Stimulated activated naive B cell treated with anti-CD40 and anti-IgM and Interleukin-4, amounts not matched to agents 10 μg/mL and 1 μg/mL and 100 μg/mL, for 72 hours (primary cell): Measurements from ENCODE around the gene FGFR3.
A peak's percentile ranks its signal among the peaks of the same experiment; 100 is the strongest.
"Not testable (repeated sequence)": the region's sequence is repeated elsewhere in the genome, so short reads cannot be mapped to it uniquely, and the experiment has no call there.

Source experiments
- ATAC-seq, 2 donors: fragments of 150-1000 bp; cut with Tn5 transposase; replicated peaks; 2 replicates each; pipeline ENCODE4 v1.10.0; 2021; ENCODE audit warnings: moderate library complexity in 1 of 2
- DNase-seq: peaks from one replicate; pipeline ENCODE4 v3.0.0; 2021
- H3K27ac Mint-ChIP-seq: one replicate; pipeline ENCODE4 v1.8.0; 2022; ENCODE audit warnings: mild to moderate bottlenecking, mixed read lengths
- H3K27me3 Mint-ChIP-seq, 2 donors: one replicate each; pipeline ENCODE4 v1.8.0; 2022; ENCODE audit warnings: mixed read lengths in 2 of 2
- H3K36me3 Mint-ChIP-seq, 2 donors: one replicate each; pipeline ENCODE4 v1.8.0; 2022; ENCODE audit warnings: mixed read lengths in 2 of 2, mild to moderate bottlenecking in 1 of 2
- H3K4me1 Mint-ChIP-seq, 2 donors: one replicate each; pipeline ENCODE4 v1.8.0; 2022; ENCODE audit warnings: mixed read lengths in 2 of 2, mild to moderate bottlenecking in 1 of 2
- H3K4me3 Mint-ChIP-seq, 2 donors: one replicate each; pipeline ENCODE4 v1.8.0; 2022; ENCODE audit warnings: mild to moderate bottlenecking in 2 of 2, mixed read lengths in 2 of 2, moderate library complexity in 1 of 2
- H3K9me3 Mint-ChIP-seq, 2 donors: one replicate each; pipeline ENCODE4 v1.8.0; 2022; ENCODE audit warnings: mixed read lengths in 2 of 2, mild to moderate bottlenecking in 1 of 2

Gene FGFR3

DNA sequence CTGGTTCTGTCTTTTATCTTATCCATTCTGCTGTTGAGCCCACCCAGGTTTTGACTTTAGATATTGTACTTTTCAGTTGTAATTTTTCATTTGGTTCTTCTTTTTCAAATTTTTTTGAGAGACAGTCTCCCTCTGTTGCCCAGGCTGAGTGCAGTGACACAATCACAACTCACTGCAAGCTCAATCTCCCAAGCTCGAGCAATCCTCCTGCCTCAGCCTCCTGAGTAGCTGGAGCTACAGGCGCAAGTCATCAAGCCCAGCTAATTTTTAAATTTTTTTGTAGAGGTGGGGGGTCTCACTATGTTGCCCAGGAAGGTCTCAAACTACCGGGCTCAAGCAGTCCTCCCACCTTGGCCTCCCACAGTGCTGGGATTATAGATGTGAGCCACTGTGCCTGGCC lies 37.1 kb downstream of the FGFR3 start:
- Mint-ChIP-seq H3K9me3 (peaks cover 0 to 2% of the 10 kb centered on the region in 2 donors), H3K27ac (no peak overlapping the region), H3K36me3 (peaks cover 60 to 65% of the 10 kb centered on the region in 2 donors), H3K4me3 (no peak overlapping the region), H3K27me3 (no peaks in the 10 kb centered on the region), H3K4me1 (peaks cover 29 to 49% of the 10 kb centered on the region in 2 donors)
- ATAC-seq (no peak), DNase-seq (no peak)

DNA sequence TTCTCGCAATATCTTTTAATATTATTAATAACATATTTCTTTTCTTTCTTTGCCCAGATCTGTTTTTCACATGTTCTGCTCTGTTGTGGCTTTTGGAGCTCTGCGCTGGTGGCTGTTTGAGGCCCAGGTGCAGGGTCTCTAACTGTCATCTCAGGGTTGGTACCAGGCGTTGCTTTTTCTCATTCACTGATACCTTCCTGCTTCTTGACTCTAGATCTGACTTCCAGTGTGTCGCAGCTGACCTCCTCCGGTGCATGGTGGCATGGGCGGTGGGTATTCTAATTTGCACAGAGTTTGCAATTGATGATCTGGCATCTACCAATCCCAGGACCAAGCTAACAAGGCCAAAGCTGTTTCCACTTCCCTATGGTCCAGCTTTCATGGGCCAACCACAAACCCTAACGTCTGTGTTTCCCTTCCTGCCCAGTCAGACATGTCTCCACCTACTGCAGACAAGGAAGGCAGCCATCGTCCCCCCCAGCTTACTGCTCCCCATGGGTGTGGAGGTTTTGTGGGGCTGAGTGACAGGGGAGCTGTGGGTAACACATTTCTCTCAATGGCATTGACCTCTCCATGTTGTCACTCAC lies 37.6 kb downstream of the FGFR3 start:
- ATAC-seq (peak; percentile 33 to 58), DNase-seq (no peak)
- H3K36me3 Mint-ChIP-seq, result peaks cover 56 to 61% of the 10 kb centered on the region in 2 donors
- H3K4me3 Mint-ChIP-seq, result no peak overlapping the region
- H3K27ac Mint-ChIP-seq, result peak overlapping the region; percentile 68
- no peaks in the 10 kb centered on the region for H3K27me3 Mint-ChIP-seq
- H3K9me3 Mint-ChIP-seq, result peaks cover 0 to 2% of the 10 kb centered on the region in 2 donors
- peaks cover 29 to 50% of the 10 kb centered on the region in 2 donors for H3K4me1 Mint-ChIP-seq

DNA sequence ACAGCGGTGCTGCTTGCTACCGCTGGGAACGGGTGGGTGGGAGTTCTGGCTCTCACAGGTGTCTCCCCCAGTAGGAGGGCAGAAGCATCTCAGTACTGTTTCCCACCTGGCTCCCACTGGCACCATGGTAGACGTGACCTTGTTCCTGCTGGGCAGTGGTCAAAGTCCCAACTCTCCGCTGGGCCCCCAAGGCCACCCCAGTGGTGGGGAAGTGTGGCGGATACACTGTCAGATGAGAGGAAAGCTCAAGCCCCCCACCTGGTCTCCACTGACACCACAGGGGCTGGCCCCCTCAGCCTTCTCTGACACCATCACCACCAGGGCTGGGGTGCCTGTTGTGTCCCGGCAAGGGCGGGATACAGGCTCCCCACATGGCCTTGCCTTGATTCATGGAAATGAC lies 38.2 kb downstream of the FGFR3 start:
- no peaks in the 10 kb centered on the region for H3K27me3 Mint-ChIP-seq
- H3K9me3 Mint-ChIP-seq, result peaks cover 0 to 2% of the 10 kb centered on the region in 2 donors
- ATAC-seq (no peak), DNase-seq (no peak)
- no peak overlapping the region for H3K4me3 Mint-ChIP-seq
- peaks cover 29 to 50% of the 10 kb centered on the region in 2 donors for H3K4me1 Mint-ChIP-seq
- peaks cover 51 to 57% of the 10 kb centered on the region in 2 donors for H3K36me3 Mint-ChIP-seq
- H3K27ac Mint-ChIP-seq, result no peak overlapping the region

DNA sequence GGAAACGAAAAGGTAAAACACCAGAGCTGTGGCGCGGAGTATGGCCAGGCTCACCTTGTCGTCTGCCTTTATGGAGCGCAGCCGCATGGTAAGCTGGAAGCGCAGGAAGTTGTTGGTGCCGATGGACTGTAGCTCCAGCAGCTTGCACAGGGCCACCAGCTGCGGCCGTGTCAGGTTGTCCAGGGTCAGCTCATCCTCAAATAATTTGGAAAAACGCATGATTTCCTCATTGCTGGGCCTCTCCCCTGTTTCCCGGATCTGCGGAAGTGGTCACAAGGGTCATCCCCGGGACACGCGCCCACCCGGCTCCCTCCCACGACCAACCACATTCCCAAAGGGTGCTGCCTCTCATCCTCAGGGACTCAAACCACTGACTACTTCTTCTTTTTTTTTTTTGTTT lies 39.6 kb downstream of the FGFR3 start:
- ATAC-seq, result no peak

DNA sequence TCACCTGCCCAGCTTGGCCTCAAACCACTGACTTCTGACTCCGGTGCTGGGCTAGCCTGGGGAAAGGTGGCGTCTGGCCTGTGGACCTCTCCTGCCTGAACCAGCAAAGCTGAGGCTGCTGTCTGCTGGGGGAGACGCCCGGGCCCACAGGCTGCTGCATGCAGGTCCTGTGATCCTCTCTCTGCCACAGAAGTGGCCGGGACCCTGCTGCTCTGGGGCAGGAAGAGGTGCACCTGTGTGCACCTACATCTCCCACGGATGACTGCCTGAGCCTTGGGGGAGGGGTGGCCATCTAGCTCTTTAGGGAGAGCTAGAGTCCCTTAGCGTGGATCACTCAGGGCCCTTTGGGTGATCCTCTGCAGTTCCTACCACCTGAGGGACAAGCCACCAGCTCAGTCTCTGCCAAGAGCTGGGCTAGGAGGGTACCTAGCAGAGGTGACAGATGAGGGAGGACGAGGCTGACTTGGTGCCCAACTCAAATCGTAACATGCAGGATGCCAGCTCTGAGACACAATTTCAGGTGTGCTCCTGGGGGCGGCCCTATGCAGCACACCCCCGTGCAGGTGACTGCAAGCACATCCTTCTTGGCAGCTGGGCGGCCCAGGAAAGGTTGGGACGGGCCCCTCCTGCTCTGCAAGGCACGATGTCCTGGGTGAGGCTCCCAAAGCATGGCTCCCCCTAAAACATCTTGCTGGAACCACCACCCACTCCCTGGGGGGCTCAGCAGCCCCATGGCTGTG lies 40.4 kb downstream of the FGFR3 start:
- peak; percentile 1 to 2 for ATAC-seq
- Mint-ChIP-seq H3K9me3 (peaks cover 0 to 2% of the 10 kb centered on the region in 2 donors), H3K27me3 (no peaks in the 10 kb centered on the region), H3K4me3 (peak overlapping the region; percentile 59 to 62), H3K27ac (peak overlapping the region; percentile 91), H3K36me3 (peaks cover 51 to 59% of the 10 kb centered on the region in 2 donors), H3K4me1 (peaks cover 29 to 50% of the 10 kb centered on the region in 2 donors)
- DNase-seq, result no peak

More for the DNA sequence above, 39.6 kb downstream of the FGFR3 start:
- Mint-ChIP-seq H3K36me3 (peaks cover 47 to 56% of the 10 kb centered on the region in 2 donors), H3K9me3 (peaks cover 0 to 2% of the 10 kb centered on the region in 2 donors), H3K27me3 (no peaks in the 10 kb centered on the region), H3K4me3 (no peak overlapping the region), H3K27ac (peak overlapping the region; percentile 75), H3K4me1 (peaks cover 29 to 50% of the 10 kb centered on the region in 2 donors)
- DNase-seq, result no peak

DNA sequence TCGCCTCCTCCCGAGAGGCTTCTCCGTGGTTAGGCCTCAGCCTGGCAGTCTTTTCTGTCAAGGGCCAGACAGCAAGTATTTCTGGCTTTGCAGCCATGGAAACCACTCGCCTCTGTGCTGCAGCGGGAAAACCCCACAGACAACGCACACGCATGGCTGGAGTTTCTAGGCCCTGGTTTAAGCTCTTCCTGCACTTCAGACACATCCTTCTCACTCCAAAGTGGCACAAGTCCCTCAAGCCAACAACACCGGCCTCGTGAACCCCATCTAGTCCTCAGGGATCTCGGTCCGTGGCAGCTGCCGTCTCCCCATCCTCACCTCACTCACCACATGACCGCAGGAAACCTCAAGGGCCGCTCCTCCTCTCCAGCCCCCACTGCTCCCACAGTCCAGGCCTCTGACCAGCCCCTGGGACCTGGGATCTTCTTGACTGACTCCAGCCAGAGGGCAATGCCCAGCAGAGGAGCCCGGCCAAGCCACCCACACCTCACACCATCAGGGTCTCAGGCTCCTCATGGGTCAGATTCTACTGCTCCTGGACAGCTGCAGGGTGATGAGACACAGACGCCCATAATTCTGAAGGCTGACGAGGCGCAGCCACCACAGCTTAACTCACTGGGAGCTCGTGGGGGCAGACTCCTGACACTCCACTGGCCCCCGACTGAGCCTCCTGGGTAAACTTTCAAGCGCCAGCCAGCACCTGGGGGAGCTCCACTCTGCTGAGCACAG lies 41.1 kb downstream of the FGFR3 start:
- peak; percentile 59 for DNase-seq
- peaks cover 56 to 65% of the 10 kb centered on the region in 2 donors for H3K36me3 Mint-ChIP-seq
- H3K9me3 Mint-ChIP-seq, result peaks cover 0 to 2% of the 10 kb centered on the region in 2 donors
- peaks cover 29 to 50% of the 10 kb centered on the region in 2 donors for H3K4me1 Mint-ChIP-seq
- peak; percentile 92 to 96 for ATAC-seq
- peak overlapping the region; percentile 91 for H3K27ac Mint-ChIP-seq
- peak overlapping the region; percentile 59 to 62 for H3K4me3 Mint-ChIP-seq
- H3K27me3 Mint-ChIP-seq, result no peaks in the 10 kb centered on the region

GRCh38 chr4:1835836-1836235 lies 42.7 kb downstream of the FGFR3 start:
- not testable (repeated sequence) for ATAC-seq, H3K27ac Mint-ChIP-seq, H3K27me3 Mint-ChIP-seq, H3K9me3 Mint-ChIP-seq, H3K4me3 Mint-ChIP-seq, DNase-seq
- Mint-ChIP-seq H3K36me3 (peaks cover 46 to 51% of the 10 kb centered on the region in 2 donors), H3K4me1 (peaks cover 26 to 35% of the 10 kb centered on the region in 2 donors)

DNA sequence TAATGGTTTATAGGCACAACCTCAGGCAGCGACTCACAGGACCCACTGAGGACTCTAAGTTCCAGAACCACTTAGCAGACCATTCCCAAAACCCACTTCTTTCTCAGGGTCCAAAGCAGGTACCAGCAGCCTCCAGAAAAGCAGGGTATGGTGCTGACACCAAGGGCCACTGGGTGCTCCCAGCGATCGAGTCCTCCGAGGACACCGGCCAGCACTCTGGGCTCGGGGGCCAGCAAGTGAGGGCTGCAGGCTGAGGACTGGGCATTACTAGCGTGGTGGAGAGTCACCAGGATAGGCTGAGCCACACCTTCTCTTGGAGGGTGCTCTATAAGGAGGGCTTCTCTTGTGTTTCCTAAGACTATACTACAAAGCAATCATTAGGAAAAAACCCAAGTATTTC lies 43.6 kb downstream of the FGFR3 start:
- DNase-seq (no peak), ATAC-seq (no peak)
- peaks cover 21 to 29% of the 10 kb centered on the region in 2 donors for H3K4me1 Mint-ChIP-seq
- H3K9me3 Mint-ChIP-seq, result no peaks in the 10 kb centered on the region
- no peak overlapping the region for H3K27ac Mint-ChIP-seq
- no peak overlapping the region for H3K4me3 Mint-ChIP-seq
- peaks cover 46 to 49% of the 10 kb centered on the region in 2 donors for H3K36me3 Mint-ChIP-seq
- no peaks in the 10 kb centered on the region for H3K27me3 Mint-ChIP-seq

GRCh38 chr4:1837069-1837468 lies 44.0 kb downstream of the FGFR3 start:
- Mint-ChIP-seq H3K36me3 (peaks cover 44 to 49% of the 10 kb centered on the region in 2 donors), H3K4me3 (no peak overlapping the region), H3K27ac (peak overlapping the region; percentile 14), H3K4me1 (peaks cover 22 to 33% of the 10 kb centered on the region in 2 donors), H3K9me3 (no peaks in the 10 kb centered on the region), H3K27me3 (no peaks in the 10 kb centered on the region)
- ATAC-seq (no peak), DNase-seq (no peak)

GRCh38 chr4:1839282-1839681 lies 46.2 kb downstream of the FGFR3 start:
- H3K36me3 Mint-ChIP-seq, result peaks cover 46 to 54% of the 10 kb centered on the region in 2 donors
- H3K27ac Mint-ChIP-seq, result no peak overlapping the region
- no peaks in the 10 kb centered on the region for H3K27me3 Mint-ChIP-seq
- no peak for DNase-seq
- peaks cover 14 to 30% of the 10 kb centered on the region in 2 donors for H3K4me1 Mint-ChIP-seq
- no peaks in the 10 kb centered on the region for H3K9me3 Mint-ChIP-seq
- no peak overlapping the region for H3K4me3 Mint-ChIP-seq
- no peak for ATAC-seq

DNA sequence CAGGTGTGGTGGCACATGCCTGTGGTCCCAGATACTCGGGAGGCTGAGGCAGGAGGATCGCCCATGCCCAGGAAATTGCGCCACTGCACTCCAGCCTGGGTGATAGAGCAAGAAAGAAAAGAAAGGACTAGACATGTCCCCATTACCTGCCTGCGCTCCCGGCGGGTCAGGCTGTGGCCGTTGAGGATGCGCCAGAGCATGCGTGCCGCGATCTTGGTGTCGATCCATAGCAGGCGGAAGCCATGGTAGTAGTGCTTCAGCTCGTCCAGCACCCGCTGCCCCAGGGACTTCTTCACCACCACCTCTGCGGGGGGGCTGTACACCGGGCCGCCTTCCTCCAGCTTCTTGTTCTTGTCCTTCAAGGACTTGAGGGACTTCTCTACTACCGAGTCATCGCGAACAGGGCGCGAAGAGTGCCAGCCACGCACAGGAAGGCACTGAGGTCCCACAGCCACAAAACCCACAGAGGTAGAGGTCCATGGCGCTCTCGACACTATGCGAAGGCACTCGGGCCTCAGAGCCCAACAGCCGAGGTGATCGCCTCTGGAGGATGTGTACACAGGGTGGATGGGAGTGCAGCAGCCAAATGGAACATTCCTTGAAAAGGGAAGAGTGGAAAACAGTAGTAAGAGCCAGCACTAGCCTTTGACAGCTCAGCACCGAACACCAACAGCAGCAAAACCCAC lies 48.3 kb downstream of the FGFR3 start:
- Mint-ChIP-seq H3K27me3 (no peaks in the 10 kb centered on the region), H3K4me3 (no peak overlapping the region), H3K36me3 (peaks cover 43 to 51% of the 10 kb centered on the region in 2 donors), H3K9me3 (no peaks in the 10 kb centered on the region), H3K4me1 (peaks cover 10 to 19% of the 10 kb centered on the region in 2 donors), H3K27ac (no peak overlapping the region)
- DNase-seq (no peak), ATAC-seq (no peak)

- ATAC-seq (no peak), DNase-seq (no peak)
- peaks cover 12 to 24% of the 10 kb centered on the region in 2 donors for H3K4me1 Mint-ChIP-seq
- H3K9me3 Mint-ChIP-seq, result no peaks in the 10 kb centered on the region
- H3K36me3 Mint-ChIP-seq, result peaks cover 47 to 54% of the 10 kb centered on the region in 2 donors
- H3K4me3 Mint-ChIP-seq, result no peak overlapping the region
- H3K27ac Mint-ChIP-seq, result no peak overlapping the region
- no peaks in the 10 kb centered on the region for H3K27me3 Mint-ChIP-seq
These were observed 48.8 kb downstream of the FGFR3 start for GRCh38 chr4:1841887-1842210.

DNA sequence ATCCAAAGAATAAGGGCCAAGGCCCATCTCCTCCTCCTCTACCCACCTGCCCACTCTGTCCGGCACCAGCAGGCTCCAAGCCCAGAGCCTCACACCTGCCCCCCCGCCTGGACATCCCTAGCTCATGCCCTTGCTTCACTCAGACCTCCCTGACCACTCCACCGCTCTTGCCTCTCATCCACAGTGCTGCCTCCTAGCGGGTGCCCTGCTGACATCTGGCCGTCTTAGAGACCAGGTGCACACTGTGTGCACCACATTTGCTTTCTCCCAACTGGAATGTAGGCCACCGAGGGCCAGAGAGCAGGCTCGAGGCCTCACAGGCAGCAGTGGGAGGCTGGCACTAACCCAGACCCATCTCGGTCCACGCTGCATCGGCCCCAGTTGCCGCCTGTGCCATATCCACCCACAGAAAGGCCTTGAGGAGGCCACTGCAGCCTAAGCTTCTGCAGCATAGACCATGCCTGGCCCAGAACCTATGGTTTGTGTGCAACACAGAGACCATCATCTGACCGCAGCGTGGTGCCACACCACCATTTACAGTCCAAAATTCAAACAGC lies 49.3 kb downstream of the FGFR3 start:
- Mint-ChIP-seq H3K27ac (no peak overlapping the region), H3K9me3 (no peaks in the 10 kb centered on the region), H3K4me1 (peaks cover 13 to 29% of the 10 kb centered on the region in 2 donors), H3K36me3 (peaks cover 46 to 56% of the 10 kb centered on the region in 2 donors), H3K27me3 (no peaks in the 10 kb centered on the region), H3K4me3 (no peak overlapping the region)
- DNase-seq (no peak), ATAC-seq (no peak)

DNA sequence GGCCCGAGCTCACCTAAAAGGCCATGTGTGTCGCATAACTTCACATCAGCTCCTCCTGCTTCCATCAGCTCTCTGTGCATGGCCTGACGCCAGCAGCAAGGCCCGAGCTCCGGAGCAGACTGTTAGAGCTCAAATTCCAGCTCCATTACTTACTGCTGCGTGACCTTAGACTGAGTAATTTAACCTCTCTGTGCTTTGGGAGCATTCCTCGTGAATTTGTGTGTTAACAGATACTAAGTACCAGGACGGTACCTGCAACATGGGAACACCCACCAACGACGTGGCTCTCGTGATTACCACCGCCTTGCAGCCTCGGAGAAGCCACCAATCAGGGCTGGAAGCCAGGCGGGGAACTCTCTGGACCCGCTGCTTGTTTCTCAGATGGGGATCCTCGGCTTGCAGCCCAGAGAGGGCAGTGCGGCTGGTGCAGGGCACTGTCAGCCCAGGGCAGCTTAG lies 49.9 kb downstream of the FGFR3 start:
- Mint-ChIP-seq H3K9me3 (no peaks in the 10 kb centered on the region), H3K4me3 (no peak overlapping the region), H3K36me3 (peaks cover 47 to 57% of the 10 kb centered on the region in 2 donors), H3K4me1 (peaks cover 13 to 29% of the 10 kb centered on the region in 2 donors), H3K27ac (no peak overlapping the region), H3K27me3 (no peaks in the 10 kb centered on the region)
- ATAC-seq, result no peak
- no peak for DNase-seq
